ENCODE measurements around the gene POLR1E.
"Not testable (repeated sequence)": the region's sequence is repeated elsewhere in the genome, so short reads cannot be mapped to it uniquely, and the experiment has no call there.

- TF ChIP-seq CTCF, POLR2A (IDR thresholded peaks at IDR 0.05): not testable (repeated sequence)
Measured at GRCh38 chr9:37473982-37474381, 11.8 kb upstream of the POLR1E start.

All from Peyer's patch (tissue), 4 donors.